ENCODE results near the gene JMJD7.

DNA sequence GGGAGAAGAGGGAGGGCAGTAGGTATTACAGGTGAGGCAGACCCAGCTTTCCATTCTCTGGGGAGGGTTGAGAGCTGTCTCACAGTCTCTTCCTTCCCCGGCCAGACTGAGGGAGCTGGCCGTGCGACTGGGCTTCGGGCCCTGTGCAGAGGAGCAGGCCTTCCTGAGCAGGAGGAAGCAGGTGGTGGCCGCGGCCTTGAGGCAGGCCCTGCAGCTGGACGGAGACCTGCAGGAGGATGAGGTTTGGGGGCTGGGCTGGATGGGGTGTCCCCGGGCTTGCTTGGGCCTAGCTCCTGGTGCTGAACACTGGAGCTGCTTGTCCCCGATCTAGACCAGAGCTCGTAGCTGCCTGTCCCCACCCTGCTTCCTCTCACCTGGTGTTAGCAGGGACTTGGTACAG, 15.7 kb downstream of the JMJD7 start:
- TF ChIP-seq TP53 (CRISPR knock-in tag; IDR thresholded peaks at IDR 0.05) (no peak), POLR2A (IDR thresholded peaks at IDR 0.05; ENCODE audit: low read length) (no peak)
